ENCODE results near the gene RAB3D. TPM values are rescaled to one million over a fixed set of nuclear protein-coding genes. Genes with fewer than 3 reads are reported as not detected.

RAB3D gene
- total RNA-seq, 4 donors from 2014 or later, result 9.5 to 16.4 (median 12.7) TPM

GRCh38 chr19:11377237-11377636 is 37.8 kb upstream of the RAB3D start:
- Histone ChIP-seq H3K36me3 (no peaks in the 10 kb centered on the region), H3K27me3 (no peaks in the 10 kb centered on the region), H3K4me1 (peaks cover 3 to 48% (median 14%) of the 10 kb centered on the region in 4 donors), H3K4me3 (no peak overlapping the region), H3K27ac (peak overlapping the region in 2 of 4 donors; percentile 13 to 39), H3K9me3 (no peaks in the 10 kb centered on the region)
- no peak for DNase-seq
- no peak for TF ChIP-seq POLR2A (IDR thresholded peaks at IDR 0.05)
- TF ChIP-seq CTCF (IDR thresholded peaks at IDR 0.05), result no peak

GRCh38 chr19:11375143-11375948 is 35.9 kb upstream of the RAB3D start:
- no peak for TF ChIP-seq CTCF (IDR thresholded peaks at IDR 0.05)
- TF ChIP-seq POLR2A (IDR thresholded peaks at IDR 0.05), result peak; percentile 45 to 83
- Histone ChIP-seq H3K36me3 (no peaks in the 10 kb centered on the region), H3K4me1 (peaks cover 0 to 36% (median 8%) of the 10 kb centered on the region in 4 donors), H3K27ac (peak overlapping the region; percentile 89 to 98 (median 96)), H3K9me3 (no peaks in the 10 kb centered on the region), H3K4me3 (peak overlapping the region; percentile 59 to 81 (median 71)), H3K27me3 (no peaks in the 10 kb centered on the region)
- peak in 2 of 3 donors; percentile 76 to 88 for DNase-seq

- DNase-seq, result peak; percentile 98 to 99 (median 99)
- Histone ChIP-seq H3K9me3 (no peaks in the 10 kb centered on the region), H3K4me1 (peaks cover 0 to 32% (median 8%) of the 10 kb centered on the region in 4 donors), H3K27ac (peak within 1 kb of the TSS; percentile 89 to 98 (median 96)), H3K36me3 (no peaks in the 10 kb centered on the region), H3K27me3 (no peaks in the 10 kb centered on the region), H3K4me3 (peak within 1 kb of the TSS; percentile 59 to 81 (median 71))
- no peak for TF ChIP-seq POLR2A (IDR thresholded peaks at IDR 0.05)
- TF ChIP-seq CTCF (IDR thresholded peaks at IDR 0.05), result no peak
Measured at GRCh38 chr19:11374433-11375142, 35.1 kb upstream of the RAB3D start, which contains the start of gene SWSAP1. Gene SWSAP1 (plus strand): TSS chr19:11374666. CDS start chr19:11374681, 15 bp downstream.

GRCh38 chr19:11373885-11374432 is 34.5 kb upstream of the RAB3D start:
- Histone ChIP-seq H3K9me3 (no peaks in the 10 kb centered on the region), H3K27me3 (no peaks in the 10 kb centered on the region), H3K27ac (peak overlapping the region; percentile 89 to 98 (median 96)), H3K4me3 (peak overlapping the region; percentile 59 to 81 (median 71)), H3K4me1 (peaks cover 0 to 32% (median 8%) of the 10 kb centered on the region in 4 donors), H3K36me3 (no peaks in the 10 kb centered on the region)
- no peak for DNase-seq
- no peak for TF ChIP-seq CTCF (IDR thresholded peaks at IDR 0.05)
- TF ChIP-seq POLR2A (IDR thresholded peaks at IDR 0.05), result no peak

- TF ChIP-seq POLR2A (IDR thresholded peaks at IDR 0.05) (no peak), CTCF (IDR thresholded peaks at IDR 0.05) (no peak)
- DNase-seq, result no peak
- peaks cover 0 to 30% (median 8%) of the 10 kb centered on the region in 4 donors for H3K4me1 ChIP-seq
- H3K36me3 ChIP-seq, result no peaks in the 10 kb centered on the region
- no peak overlapping the region for H3K4me3 ChIP-seq
- no peaks in the 10 kb centered on the region for H3K27me3 ChIP-seq
- H3K27ac ChIP-seq, result no peak overlapping the region
- no peaks in the 10 kb centered on the region for H3K9me3 ChIP-seq
Measured at GRCh38 chr19:11373166-11373884, 33.9 kb upstream of the RAB3D start.
